CD4-positive, CD25-positive, alpha-beta regulatory T cell (primary cell): Measurements from ENCODE around the gene TMA16. TPM values are rescaled to one million over a fixed set of nuclear protein-coding genes. Genes with fewer than 3 reads are reported as not detected.
A peak's percentile ranks its signal among the peaks of the same experiment; 100 is the strongest.

Experiments used
- ATAC-seq, 2 donors: fragments of 150-1000 bp; cut with Tn5 transposase; one replicate each; pipeline ENCODE4 v1.10.0; 2021; ENCODE audit warnings: low read depth in 2 of 2, moderate number of reproducible peaks in 2 of 2, moderate library complexity in 1 of 2
- DNase-seq, 3 donors: peaks; one replicate each; pipeline versions ENCODE4 v3.0.0 to v3.0.0-alpha.2; 2012 to 2022; ENCODE audit warnings: mixed read lengths in 1 of 3
- H3K27ac ChIP-seq: one replicate; pipeline ENCODE4 v1.7.0; 2013; ENCODE audit warnings: mild to moderate bottlenecking, low read length; ENCODE audit not compliant: insufficient read depth, poor library complexity, severe bottlenecking
- H3K27me3 ChIP-seq: one replicate; pipeline ENCODE4 v1.7.0; 2013; ENCODE audit warnings: low read length; ENCODE audit not compliant: control insufficient read depth, insufficient read depth
- H3K36me3 ChIP-seq: one replicate; pipeline ENCODE4 v1.7.0; 2013; ENCODE audit warnings: mild to moderate bottlenecking, low read length, moderate library complexity; ENCODE audit not compliant: control insufficient read depth, insufficient read depth
- H3K4me1 ChIP-seq: 2 replicates; pipeline ENCODE4 v1.7.0; 2013; ENCODE audit warnings: mild to moderate bottlenecking, low read length; ENCODE audit not compliant: insufficient read depth, control insufficient read depth, poor library complexity, severe bottlenecking
- H3K4me3 ChIP-seq: one replicate; pipeline ENCODE4 v1.7.0; 2013; ENCODE audit warnings: low read depth, mild to moderate bottlenecking, low read length, moderate library complexity
- H3K9me3 ChIP-seq, 2 experiments: 1 replicate in 1 of 2; 2 replicates in 1 of 2; pipeline ENCODE4 v1.7.0; 2013; ENCODE audit warnings: low read length in 2 of 2, mild to moderate bottlenecking in 1 of 2, moderate library complexity in 1 of 2; ENCODE audit not compliant: control insufficient read depth in 2 of 2
- H3K27ac Mint-ChIP-seq, 3 donors: one replicate each; pipeline ENCODE4 v1.8.0; 2020 to 2022; ENCODE audit warnings: mild to moderate bottlenecking in 3 of 3, mixed read lengths in 3 of 3, moderate library complexity in 2 of 3
- H3K27me3 Mint-ChIP-seq: one replicate; pipeline ENCODE4 v1.8.0; 2022; ENCODE audit warnings: mild to moderate bottlenecking, mixed read lengths
- H3K36me3 Mint-ChIP-seq: one replicate; pipeline ENCODE4 v1.8.0; 2020; ENCODE audit warnings: mixed read lengths
- H3K4me1 Mint-ChIP-seq, 4 donors: one replicate each; pipeline ENCODE4 v1.8.0; 2020 to 2022; ENCODE audit warnings: mixed read lengths in 4 of 4, mild to moderate bottlenecking in 1 of 4
- H3K4me3 Mint-ChIP-seq, 4 donors: one replicate each; pipeline ENCODE4 v1.8.0; 2020 to 2022; ENCODE audit warnings: mild to moderate bottlenecking in 4 of 4, mixed read lengths in 4 of 4, moderate library complexity in 3 of 4
- H3K9me3 Mint-ChIP-seq, 7 donors: one replicate each; pipeline ENCODE4 v1.8.0; 2020 to 2022; ENCODE audit warnings: mixed read lengths in 7 of 7, mild to moderate bottlenecking in 3 of 7, moderate library complexity in 2 of 7
- polyA plus RNA-seq, 4 donors: library from polyadenylated mRNA; unstranded; fragments of 300-500 nt; fragmentation: Illumina TruSeq; gene quantifications; one replicate each; pipeline ENCODE4 v1.2.3, GENCODE V29; 2021
- total RNA-seq: library from RNA; stranded (reverse); gene quantifications from one replicate; pipeline ENCODE4 v1.2.3, GENCODE V29; 2022

TMA16 gene
- total and polyA plus RNA-seq, 5 donors from 2014 or later, result 10.4 to 20.7 (median 15.3) TPM

GRCh38 chr4:163554870-163555465, 60.5 kb downstream of the TMA16 start:
- H3K27me3 ChIP-seq, result no peaks in the 10 kb centered on the region
- no peaks in the 10 kb centered on the region for H3K36me3 ChIP-seq
- Mint-ChIP-seq H3K9me3 (peaks cover 0 to 5% (median 0%) of the 10 kb centered on the region in 7 donors), H3K36me3 (no peaks in the 10 kb centered on the region), H3K27me3 (peaks cover 5% of the 10 kb centered on the region), H3K4me1 (peaks cover 24 to 45% (median 36%) of the 10 kb centered on the region in 4 donors), H3K27ac (no peak overlapping the region), H3K4me3 (peak overlapping the region in 1 of 4 donors; percentile 9)
- H3K4me3 ChIP-seq, result no peak overlapping the region
- no peaks in the 10 kb centered on the region for H3K9me3 ChIP-seq
- H3K27ac ChIP-seq, result no peak overlapping the region
- ATAC-seq (no peak), DNase-seq (peak in 2 of 3 donors; percentile 45 to 47)
- H3K4me1 ChIP-seq, result peaks cover 30% of the 10 kb centered on the region

GRCh38 chr4:163556177-163556576, 61.7 kb downstream of the TMA16 start:
- Histone ChIP-seq H3K27me3 (no peaks in the 10 kb centered on the region), H3K9me3 (peaks cover 5 to 7% of the 10 kb centered on the region in 2 experiments), H3K4me1 (peaks cover 22% of the 10 kb centered on the region), H3K36me3 (no peaks in the 10 kb centered on the region), H3K4me3 (no peak overlapping the region), H3K27ac (no peak overlapping the region)
- H3K27me3 Mint-ChIP-seq, result no peaks in the 10 kb centered on the region
- H3K4me1 Mint-ChIP-seq, result peaks cover 22 to 38% (median 30%) of the 10 kb centered on the region in 4 donors
- peaks cover 0 to 10% (median 2%) of the 10 kb centered on the region in 7 donors for H3K9me3 Mint-ChIP-seq
- ATAC-seq (no peak), DNase-seq (peak in 2 of 3 donors; percentile 20 to 43)
- no peak overlapping the region for H3K4me3 Mint-ChIP-seq
- H3K27ac Mint-ChIP-seq, result no peak overlapping the region
- H3K36me3 Mint-ChIP-seq, result no peaks in the 10 kb centered on the region

- Mint-ChIP-seq H3K27ac (peak overlapping the region in 2 of 3 donors; percentile 38 to 95), H3K4me1 (peaks cover 22 to 41% (median 30%) of the 10 kb centered on the region in 4 donors), H3K9me3 (peaks cover 0 to 10% (median 2%) of the 10 kb centered on the region in 7 donors), H3K36me3 (no peaks in the 10 kb centered on the region), H3K27me3 (peaks cover 1% of the 10 kb centered on the region), H3K4me3 (no peak overlapping the region)
- no peak for ATAC-seq
- H3K27me3 ChIP-seq, result no peaks in the 10 kb centered on the region
- H3K4me1 ChIP-seq, result peaks cover 22% of the 10 kb centered on the region
- H3K9me3 ChIP-seq, result peaks cover 5 to 7% of the 10 kb centered on the region in 2 experiments
- DNase-seq, result no peak
- H3K36me3 ChIP-seq, result no peaks in the 10 kb centered on the region
- peak overlapping the region; percentile 72 for H3K27ac ChIP-seq
- H3K4me3 ChIP-seq, result no peak overlapping the region
Observed at GRCh38 chr4:163556650-163557391, 62.3 kb downstream of the TMA16 start.

GRCh38 chr4:163558539-163559044, 64.1 kb downstream of the TMA16 start:
- H3K4me3 Mint-ChIP-seq, result peak overlapping the region; percentile 39 to 89 (median 82)
- peaks cover 0 to 17% (median 4%) of the 10 kb centered on the region in 7 donors for H3K9me3 Mint-ChIP-seq
- H3K9me3 ChIP-seq, result peaks cover 5 to 7% of the 10 kb centered on the region in 2 experiments
- DNase-seq (peak in 2 of 3 donors; percentile 61 to 63), ATAC-seq (peak; percentile 69 to 77)
- peaks cover 26 to 48% (median 40%) of the 10 kb centered on the region in 4 donors for H3K4me1 Mint-ChIP-seq
- peaks cover 22% of the 10 kb centered on the region for H3K4me1 ChIP-seq
- H3K4me3 ChIP-seq, result peak overlapping the region; percentile 71
- peaks cover 5% of the 10 kb centered on the region for H3K36me3 Mint-ChIP-seq
- peaks cover 4% of the 10 kb centered on the region for H3K27me3 Mint-ChIP-seq
- no peaks in the 10 kb centered on the region for H3K27me3 ChIP-seq
- H3K36me3 ChIP-seq, result no peaks in the 10 kb centered on the region
- peak overlapping the region; percentile 95 to 99 (median 98) for H3K27ac Mint-ChIP-seq
- peak overlapping the region; percentile 72 for H3K27ac ChIP-seq

GRCh38 chr4:163562496-163562895, 68.0 kb downstream of the TMA16 start:
- peaks cover 26 to 51% (median 35%) of the 10 kb centered on the region in 4 donors for H3K4me1 Mint-ChIP-seq
- peaks cover 4% of the 10 kb centered on the region for H3K27me3 Mint-ChIP-seq
- Histone ChIP-seq H3K9me3 (peaks cover 5 to 7% of the 10 kb centered on the region in 2 experiments), H3K36me3 (no peaks in the 10 kb centered on the region), H3K4me3 (no peak overlapping the region), H3K27ac (no peak overlapping the region), H3K27me3 (no peaks in the 10 kb centered on the region), H3K4me1 (peaks cover 21% of the 10 kb centered on the region)
- peak overlapping the region; percentile 42 to 89 (median 57) for H3K27ac Mint-ChIP-seq
- ATAC-seq (no peak), DNase-seq (no peak)
- peaks cover 0 to 17% (median 4%) of the 10 kb centered on the region in 7 donors for H3K9me3 Mint-ChIP-seq
- no peak overlapping the region for H3K4me3 Mint-ChIP-seq
- peaks cover 5% of the 10 kb centered on the region for H3K36me3 Mint-ChIP-seq

- Histone ChIP-seq H3K36me3 (no peaks in the 10 kb centered on the region), H3K9me3 (peaks cover 5 to 7% of the 10 kb centered on the region in 2 experiments), H3K4me3 (no peak overlapping the region), H3K27ac (no peak overlapping the region), H3K4me1 (peaks cover 10% of the 10 kb centered on the region), H3K27me3 (no peaks in the 10 kb centered on the region)
- Mint-ChIP-seq H3K4me3 (no peak overlapping the region), H3K4me1 (peaks cover 17 to 41% (median 29%) of the 10 kb centered on the region in 4 donors), H3K27me3 (peaks cover 4% of the 10 kb centered on the region), H3K36me3 (peaks cover 5% of the 10 kb centered on the region), H3K27ac (peak overlapping the region in 1 of 3 donors; percentile 42), H3K9me3 (peaks cover 0 to 17% (median 5%) of the 10 kb centered on the region in 7 donors)
- ATAC-seq, result no peak
- DNase-seq, result no peak
Observed at GRCh38 chr4:163563592-163563991, 69.1 kb downstream of the TMA16 start.

GRCh38 chr4:163564221-163564720, 69.8 kb downstream of the TMA16 start:
- peaks cover 4% of the 10 kb centered on the region for H3K4me1 ChIP-seq
- H3K27me3 Mint-ChIP-seq, result peaks cover 4% of the 10 kb centered on the region
- H3K9me3 Mint-ChIP-seq, result peaks cover 0 to 16% (median 4%) of the 10 kb centered on the region in 7 donors
- peaks cover 5% of the 10 kb centered on the region for H3K36me3 Mint-ChIP-seq
- no peak for ATAC-seq
- DNase-seq, result no peak
- no peak overlapping the region for H3K4me3 ChIP-seq
- H3K27ac ChIP-seq, result no peak overlapping the region
- H3K9me3 ChIP-seq, result peaks cover 5 to 7% of the 10 kb centered on the region in 2 experiments
- no peaks in the 10 kb centered on the region for H3K27me3 ChIP-seq
- H3K27ac Mint-ChIP-seq, result peak overlapping the region; percentile 10 to 42 (median 14)
- no peak overlapping the region for H3K4me3 Mint-ChIP-seq
- H3K4me1 Mint-ChIP-seq, result peaks cover 12 to 34% (median 22%) of the 10 kb centered on the region in 4 donors
- no peaks in the 10 kb centered on the region for H3K36me3 ChIP-seq
